Urinary bladder (tissue), 4 donors: ENCODE measurements around the gene ALDH7A1. TPM values are rescaled to one million over a fixed set of nuclear protein-coding genes. Genes with fewer than 3 reads are reported as not detected.
"Not testable (repeated sequence)": the region's sequence is repeated elsewhere in the genome, so short reads cannot be mapped to it uniquely, and the experiment has no call there.

Experiments
- DNase-seq: peaks from one replicate; pipeline ENCODE4 v3.0.0-alpha.2; 2015; ENCODE audit errors: extremely low spot score
- H3K27ac ChIP-seq: one replicate; pipeline ENCODE4 v1.5.1; 2013; ENCODE audit warnings: low read depth, mild to moderate bottlenecking, moderate library complexity
- H3K36me3 ChIP-seq: one replicate; pipeline ENCODE4 v1.6.1; 2013; ENCODE audit warnings: mild to moderate bottlenecking, moderate library complexity; ENCODE audit not compliant: insufficient read depth
- H3K4me1 ChIP-seq: one replicate; pipeline ENCODE4 v1.6.1; 2013; ENCODE audit warnings: mild to moderate bottlenecking, moderate library complexity; ENCODE audit not compliant: insufficient read depth
- H3K4me3 ChIP-seq: one replicate; pipeline ENCODE4 v1.5.1; 2013; ENCODE audit warnings: low read depth, low read length
- WGBS: extraction: QIAGEN DNeasy Blood & Tissue Kit; methylation state at CpG from one replicate; pipeline ENCODE4 v1.1.7; 2013; 5-methylcytosine and 5-hydroxymethylcytosine counted together
- polyA plus RNA-seq: library from polyadenylated mRNA; stranded (reverse); fragments of 200-250 nt; gene quantifications from one replicate; pipeline ENCODE4 v1.2.3, GENCODE V29; 2013
- total RNA-seq: library from RNA; depleted of rRNA; stranded (reverse); fragments of >200 nt; gene quantifications from one replicate; pipeline ENCODE4 v1.2.3, GENCODE V29; 2014
- donor health status: healthy with polysubstance abuse.
- donor health status: healthy.

Gene ALDH7A1
- total and polyA plus RNA-seq, 2 donors = 45.6 to 73.2 TPM

DNA sequence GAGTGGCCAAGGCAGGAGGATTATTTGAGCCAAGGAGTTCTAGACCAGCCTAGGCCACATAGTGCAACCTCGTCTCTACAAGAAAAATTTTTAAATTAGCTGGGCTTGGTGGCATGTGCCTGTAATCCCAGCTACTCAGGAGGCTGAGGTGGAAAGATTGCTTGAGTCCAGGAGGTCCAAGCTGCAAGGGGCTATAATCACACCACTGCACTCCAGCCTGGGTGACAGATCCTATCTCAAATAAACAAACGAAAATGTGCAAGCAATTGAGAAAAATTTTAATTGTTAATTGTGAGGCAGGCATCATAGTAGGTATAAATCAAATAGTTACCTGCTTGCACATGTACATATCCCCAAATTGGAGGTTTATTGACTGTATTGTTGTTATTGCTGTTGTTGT lies 15.3 kb downstream of the ALDH7A1 start:
- WGBS = 95% methylated on average over 2 of the region's 2 CpGs
- no peaks in the 10 kb centered on the region for H3K4me1 ChIP-seq
- H3K27ac ChIP-seq = no peak overlapping the region
- DNase-seq = no peak
- peaks cover 8% of the 10 kb centered on the region for H3K36me3 ChIP-seq
- H3K4me3 ChIP-seq = no peak overlapping the region

DNA sequence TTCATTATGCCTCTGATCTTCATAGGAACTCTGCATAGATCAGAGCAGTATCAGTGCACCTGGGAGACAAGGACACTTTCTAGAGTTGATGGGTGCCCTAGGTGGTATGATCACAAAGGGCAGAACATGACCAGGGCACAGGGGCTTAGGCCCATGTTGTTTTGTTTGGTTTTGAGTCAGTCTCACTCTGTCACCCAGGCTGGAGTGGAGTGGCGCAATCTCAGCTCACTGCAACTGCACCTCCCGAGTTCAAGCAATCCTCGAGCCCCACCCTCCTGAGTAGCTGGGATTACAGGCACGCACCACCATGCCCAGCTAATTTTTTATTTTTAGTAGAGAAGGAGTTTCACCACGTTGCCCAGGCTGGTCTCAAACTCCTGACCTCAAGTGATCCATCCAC lies 17.6 kb downstream of the ALDH7A1 start:
- 95% methylated on average over 5 of the region's 5 CpGs for WGBS
- no peak overlapping the region for H3K4me3 ChIP-seq
- peaks cover 8% of the 10 kb centered on the region for H3K36me3 ChIP-seq
- H3K4me1 ChIP-seq = no peaks in the 10 kb centered on the region
- DNase-seq = no peak
- H3K27ac ChIP-seq = no peak overlapping the region

DNA sequence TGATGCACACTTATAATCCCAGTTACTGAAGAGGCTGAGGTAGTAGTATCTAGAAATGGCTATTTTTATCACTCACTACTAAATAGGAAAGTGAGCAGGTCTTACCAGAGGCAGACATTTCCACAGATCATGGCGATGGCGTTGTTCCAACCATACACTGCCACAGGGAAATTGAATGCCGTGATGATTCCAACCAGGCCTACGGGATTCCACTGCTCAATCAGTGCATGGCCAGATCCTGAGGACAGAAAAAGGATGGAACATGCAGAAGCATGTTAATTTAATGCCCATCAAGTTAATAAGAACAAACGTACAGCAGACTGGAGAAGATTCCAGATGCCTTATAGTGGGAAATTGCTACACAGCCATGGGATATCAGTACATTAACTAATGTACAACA lies 18.0 kb downstream of the ALDH7A1 start:
- Histone ChIP-seq H3K36me3 (peaks cover 8% of the 10 kb centered on the region), H3K4me1 (no peaks in the 10 kb centered on the region), H3K27ac (no peak overlapping the region), H3K4me3 (no peak overlapping the region)
- WGBS = 94% methylated on average over 5 of the region's 5 CpGs
- no peak for DNase-seq

DNA sequence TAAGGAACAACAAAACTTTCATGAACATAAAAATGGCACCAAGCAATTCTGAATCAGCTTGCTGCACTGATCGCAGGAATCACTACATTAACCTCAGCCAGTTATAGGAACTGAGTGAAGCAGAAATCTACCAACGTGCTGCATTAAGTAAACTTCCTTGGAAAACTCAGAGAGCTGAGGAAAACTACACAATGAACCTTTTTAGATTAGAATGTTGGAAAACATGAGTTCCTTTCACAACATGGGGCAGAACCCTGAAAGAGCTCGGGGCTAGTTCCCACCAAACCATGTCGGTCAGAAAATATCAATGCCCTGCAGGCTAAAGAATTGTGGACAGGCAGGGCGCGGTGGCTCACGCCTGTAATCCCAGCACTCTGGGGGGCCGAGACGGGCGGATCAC lies 19.4 kb downstream of the ALDH7A1 start:
- Histone ChIP-seq H3K36me3 (peaks cover 3% of the 10 kb centered on the region), H3K4me1 (no peaks in the 10 kb centered on the region), H3K27ac (no peak overlapping the region), H3K4me3 (no peak overlapping the region)
- WGBS = 92% methylated on average over 10 of the region's 10 CpGs
- no peak for DNase-seq

DNA sequence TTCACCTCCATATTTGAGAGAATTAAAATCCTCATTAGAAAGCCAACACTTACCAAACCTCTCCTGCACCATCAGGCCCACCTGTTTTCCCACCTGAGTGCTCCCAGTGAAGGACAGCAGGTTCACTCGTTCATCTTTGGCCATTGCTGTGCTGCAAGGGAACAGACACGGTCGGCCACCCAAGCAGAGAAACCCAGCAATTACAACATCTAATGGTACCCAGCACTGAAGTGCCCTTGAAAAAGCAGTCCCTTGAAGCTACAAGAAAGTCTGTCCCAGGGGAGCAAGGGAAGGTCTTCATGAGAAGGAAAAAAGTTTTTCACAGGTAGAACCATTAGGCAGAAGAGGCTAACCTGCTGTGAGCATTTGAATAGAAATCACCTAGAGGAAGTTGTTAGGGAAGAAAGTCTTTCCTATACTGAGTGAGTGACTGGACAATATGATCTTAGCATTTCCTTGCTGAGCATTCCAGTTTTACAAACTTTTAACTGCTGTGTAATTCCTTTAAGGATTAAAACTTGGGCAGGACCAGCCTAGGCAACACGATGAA lies 26.7 kb downstream of the ALDH7A1 start:
- 93% methylated on average over 4 of the region's 4 CpGs for WGBS
- H3K36me3 ChIP-seq = peaks cover 4% of the 10 kb centered on the region
- no peak for DNase-seq
- H3K4me3 ChIP-seq = no peak overlapping the region
- H3K27ac ChIP-seq = no peak overlapping the region
- no peaks in the 10 kb centered on the region for H3K4me1 ChIP-seq

DNA sequence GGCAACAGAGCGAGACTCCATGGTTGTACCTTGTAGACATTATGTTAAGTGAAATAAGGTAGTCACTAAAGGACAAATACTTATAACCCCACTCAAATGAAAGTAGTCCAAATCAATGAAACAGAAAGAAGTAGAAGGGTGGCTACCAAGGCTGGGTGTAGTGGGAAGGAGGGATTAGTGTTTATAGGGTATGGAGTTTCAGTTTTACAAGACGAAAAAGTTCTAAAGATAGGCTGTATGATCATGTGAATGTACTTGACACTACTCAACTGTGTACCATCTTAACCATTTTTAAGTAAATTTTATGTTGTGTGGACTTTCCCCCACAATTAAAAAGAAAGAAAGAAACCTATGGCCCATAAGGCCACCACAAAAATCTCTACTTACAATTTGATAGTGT lies 32.2 kb downstream of the ALDH7A1 start:
- no peak for DNase-seq
- Histone ChIP-seq H3K36me3 (peaks cover 3% of the 10 kb centered on the region), H3K27ac (no peak overlapping the region), H3K4me1 (no peaks in the 10 kb centered on the region), H3K4me3 (no peak overlapping the region)
- 89% methylated on average over 2 of the region's 2 CpGs for WGBS

DNA sequence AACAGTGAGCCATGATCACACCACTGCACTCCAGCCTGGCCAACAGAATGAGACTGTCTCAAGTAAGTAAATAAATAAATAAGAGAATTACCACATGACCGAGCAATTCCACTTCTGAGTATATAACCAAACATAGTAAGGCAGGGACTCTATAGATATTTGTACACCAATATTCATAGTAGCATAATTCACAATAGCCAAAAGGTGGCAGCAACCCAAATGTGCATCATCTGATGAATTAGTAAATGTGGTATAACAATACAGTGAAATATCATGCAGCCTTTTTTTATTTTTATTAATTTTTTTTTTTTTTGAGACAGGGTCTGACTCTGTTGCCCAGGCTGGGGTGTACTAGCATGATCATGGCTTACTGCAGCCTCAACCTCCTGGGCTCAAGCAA lies 33.1 kb downstream of the ALDH7A1 start:
- Histone ChIP-seq H3K4me3 (no peak overlapping the region), H3K27ac (no peak overlapping the region), H3K4me1 (no peaks in the 10 kb centered on the region), H3K36me3 (peaks cover 2% of the 10 kb centered on the region)
- 79% methylated on average over 1 of the region's 1 CpG for WGBS
- no peak for DNase-seq

DNA sequence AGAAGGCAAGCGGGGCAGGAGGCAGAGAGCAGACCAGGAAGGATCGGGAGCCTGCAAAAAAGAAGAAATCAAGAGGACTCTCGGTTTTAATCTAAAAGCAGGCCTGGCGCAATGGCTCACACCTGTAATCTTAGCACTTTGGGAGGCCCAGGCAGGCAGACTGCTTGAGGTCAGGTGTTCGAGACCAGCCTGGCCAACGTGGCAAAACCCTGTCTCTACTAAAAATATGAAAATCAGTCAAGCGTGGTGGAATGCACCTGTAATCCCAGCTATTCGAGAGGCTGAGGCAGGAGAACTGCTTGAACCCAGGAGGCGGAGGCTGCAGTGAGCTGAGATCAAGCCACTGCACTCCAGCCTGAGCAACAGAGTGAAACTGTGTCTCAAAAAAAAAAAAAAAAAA lies 39.9 kb downstream of the ALDH7A1 start:
- not testable (repeated sequence) for H3K27ac ChIP-seq, H3K4me1 ChIP-seq, H3K4me3 ChIP-seq, DNase-seq, H3K36me3 ChIP-seq
- 93% methylated on average over 9 of the region's 9 CpGs for WGBS

DNA sequence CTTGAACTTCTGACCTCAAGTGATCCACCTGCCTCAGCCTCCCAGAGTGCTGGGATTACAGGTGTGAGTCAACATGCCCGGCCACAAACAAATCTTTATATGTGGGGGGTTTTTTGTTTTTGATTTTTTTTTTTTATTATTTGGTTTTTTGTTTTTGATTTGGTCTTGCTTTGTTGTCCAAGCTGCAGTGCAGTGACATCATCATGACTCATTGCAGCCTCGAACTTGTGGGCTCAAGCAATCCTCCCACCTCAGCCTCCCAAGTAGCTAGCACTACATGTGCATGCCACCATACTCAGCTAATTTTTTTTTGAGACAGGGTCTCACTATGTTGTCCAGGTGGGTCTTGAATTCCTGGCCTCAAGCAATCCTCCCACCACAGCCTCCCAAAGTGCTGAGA lies 42.4 kb downstream of the ALDH7A1 start:
- no peaks in the 10 kb centered on the region for H3K4me1 ChIP-seq
- 96% methylated on average over 2 of the region's 2 CpGs for WGBS
- DNase-seq = no peak
- H3K4me3 ChIP-seq = no peak overlapping the region
- peaks cover 3% of the 10 kb centered on the region for H3K36me3 ChIP-seq
- H3K27ac ChIP-seq = no peak overlapping the region

DNA sequence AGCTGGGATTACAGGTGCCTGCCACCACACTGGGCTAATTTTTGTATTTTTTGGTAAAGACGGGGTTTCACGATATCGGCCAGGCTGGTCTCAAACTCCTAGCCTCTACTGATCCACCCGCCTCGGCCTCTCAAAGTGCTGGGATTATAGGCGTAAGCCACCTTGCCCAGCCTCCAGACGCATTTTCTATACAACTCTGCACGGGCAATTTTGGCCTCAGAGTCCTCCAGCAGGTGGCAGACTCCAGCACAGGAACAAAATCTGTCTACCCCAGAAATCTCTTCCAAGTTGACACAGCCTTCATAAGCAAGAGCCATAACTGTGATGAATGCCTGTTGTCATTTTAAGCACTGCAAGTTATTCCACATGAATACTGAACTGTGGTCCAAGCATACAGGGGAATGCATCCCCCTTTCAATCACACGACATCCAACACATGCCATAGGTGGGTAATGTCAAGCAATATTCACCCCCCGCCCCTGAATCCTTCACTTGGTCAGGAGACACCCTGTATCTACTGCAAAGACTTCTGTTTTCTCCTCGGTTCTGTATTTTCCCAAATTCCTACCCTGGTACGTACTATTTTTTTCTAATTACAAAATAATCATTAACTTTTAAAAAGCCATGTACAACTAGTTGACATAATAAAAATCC lies 50.8 kb downstream of the ALDH7A1 start:
- no peaks in the 10 kb centered on the region for H3K4me1 ChIP-seq
- no peak overlapping the region for H3K27ac ChIP-seq
- WGBS = 78% methylated on average over 12 of the region's 12 CpGs
- H3K4me3 ChIP-seq = no peak overlapping the region
- no peak for DNase-seq
- H3K36me3 ChIP-seq = peaks cover 3% of the 10 kb centered on the region

DNA sequence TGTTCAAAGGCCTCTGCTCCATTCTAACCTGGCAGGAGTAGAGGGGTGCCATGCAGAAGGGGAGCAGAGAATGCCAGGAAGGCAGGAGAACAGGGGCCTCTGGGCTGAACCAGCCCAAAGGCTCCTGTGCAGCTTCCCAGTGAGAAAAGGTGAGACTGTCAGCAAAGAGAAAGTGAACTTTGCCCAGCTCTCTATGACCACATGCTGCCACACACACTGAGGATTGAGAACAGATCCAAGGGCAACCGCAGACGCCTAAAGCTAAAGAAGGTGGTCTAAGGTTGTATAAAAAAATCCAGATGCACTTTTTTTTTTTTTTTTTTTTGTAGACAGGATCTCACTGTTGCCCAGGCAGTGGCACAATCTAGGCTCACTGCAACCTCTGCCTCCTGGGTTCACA lies 51.4 kb downstream of the ALDH7A1 start:
- H3K27ac ChIP-seq = no peak overlapping the region
- no peak overlapping the region for H3K4me3 ChIP-seq
- no peak for DNase-seq
- no peaks in the 10 kb centered on the region for H3K4me1 ChIP-seq
- WGBS = 98% methylated on average over 2 of the region's 2 CpGs
- peaks cover 3% of the 10 kb centered on the region for H3K36me3 ChIP-seq

DNA sequence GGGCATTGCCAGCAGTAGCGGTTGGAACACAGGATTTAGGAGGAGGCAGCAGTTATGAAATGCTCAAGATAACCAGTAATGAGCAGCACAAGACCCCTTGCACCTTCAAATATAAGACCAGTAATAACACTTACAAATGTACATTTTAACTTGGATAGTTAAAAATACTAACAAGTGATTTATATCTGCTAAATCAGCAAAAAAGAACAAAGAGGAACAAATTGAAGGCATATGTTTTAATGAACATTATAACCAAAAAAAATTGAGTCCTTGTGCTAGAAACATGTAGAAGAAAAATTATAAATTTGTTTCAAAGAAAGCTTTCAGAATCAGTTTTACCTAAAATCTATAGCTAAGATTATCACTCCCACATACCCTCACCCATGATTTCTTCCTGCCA lies 52.0 kb downstream of the ALDH7A1 start:
- H3K4me1 ChIP-seq = no peaks in the 10 kb centered on the region
- peaks cover 3% of the 10 kb centered on the region for H3K36me3 ChIP-seq
- no peak overlapping the region for H3K27ac ChIP-seq
- H3K4me3 ChIP-seq = no peak overlapping the region
- no peak for DNase-seq
- 87% methylated on average over 1 of the region's 1 CpG for WGBS

DNA sequence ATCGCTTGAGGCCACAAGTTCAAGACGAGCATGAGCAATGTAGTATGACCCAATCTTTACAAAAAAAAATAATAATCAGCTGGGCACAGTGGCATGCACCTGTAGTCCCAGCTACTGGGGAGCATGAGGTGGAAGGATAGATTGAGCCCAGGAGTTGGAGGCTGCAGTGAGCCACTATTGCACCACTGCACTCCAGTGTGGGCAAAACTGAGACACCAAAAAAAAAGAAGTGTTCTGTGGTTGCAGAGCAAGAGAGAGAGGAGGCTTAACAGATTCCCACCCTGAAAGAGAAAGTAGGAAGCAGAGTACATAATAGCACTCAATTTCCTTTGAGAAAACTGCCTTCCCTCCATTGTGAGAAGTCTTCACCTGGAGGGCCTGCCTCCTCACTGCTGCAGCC lies 52.6 kb downstream of the ALDH7A1 start:
- no peak overlapping the region for H3K4me3 ChIP-seq
- 67% methylated on average over 2 of the region's 2 CpGs for WGBS
- no peaks in the 10 kb centered on the region for H3K4me1 ChIP-seq
- peaks cover 3% of the 10 kb centered on the region for H3K36me3 ChIP-seq
- H3K27ac ChIP-seq = no peak overlapping the region
- no peak for DNase-seq

DNA sequence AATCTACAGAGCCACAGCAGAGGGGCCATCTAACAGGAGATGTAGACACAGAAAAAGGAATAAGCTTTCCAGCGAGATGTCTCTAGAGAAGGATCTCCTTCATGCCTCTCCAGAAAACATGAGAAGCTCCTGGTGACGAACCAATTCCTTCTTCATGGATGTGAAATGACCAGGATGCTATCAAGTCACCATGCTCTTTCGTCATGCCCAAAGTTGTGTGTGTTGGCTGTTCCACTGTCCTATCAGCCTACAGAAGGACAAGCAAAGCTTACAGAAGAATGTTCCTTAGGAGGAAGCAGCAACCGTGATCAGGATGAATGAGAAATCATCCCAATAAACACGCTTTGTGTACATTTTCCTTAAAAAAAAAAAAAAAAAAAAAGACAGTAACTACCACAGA lies 54.4 kb downstream of the ALDH7A1 start:
- no peak for DNase-seq
- H3K4me3 ChIP-seq = no peak overlapping the region
- H3K36me3 ChIP-seq = no peaks in the 10 kb centered on the region
- no peaks in the 10 kb centered on the region for H3K4me1 ChIP-seq
- WGBS = 68% methylated on average over 5 of the region's 5 CpGs
- no peak overlapping the region for H3K27ac ChIP-seq

DNA sequence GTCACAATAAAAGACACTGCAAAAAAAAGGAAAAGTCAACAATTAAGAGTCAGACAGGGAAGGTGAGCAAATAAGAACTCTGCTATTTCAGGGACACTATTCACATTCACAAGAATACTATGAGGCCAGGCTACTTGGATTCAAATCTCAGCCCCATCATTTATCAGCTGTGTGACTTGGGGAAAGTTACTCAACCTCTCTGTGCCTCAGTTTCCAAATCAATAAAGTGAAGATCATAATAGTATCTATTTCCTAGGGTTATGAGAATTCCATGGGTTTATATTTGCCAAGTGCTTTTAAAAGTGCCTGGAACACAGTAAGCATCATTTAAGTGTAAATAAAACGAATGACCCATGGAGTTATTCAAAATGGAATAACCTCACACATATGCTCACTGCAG lies 56.4 kb downstream of the ALDH7A1 start:
- Histone ChIP-seq H3K4me3 (no peak overlapping the region), H3K4me1 (no peaks in the 10 kb centered on the region), H3K36me3 (no peaks in the 10 kb centered on the region), H3K27ac (no peak overlapping the region)
- 40% methylated on average over 1 of the region's 1 CpG for WGBS
- no peak for DNase-seq
